Mucosa of descending colon (tissue), 3 donors: ENCODE data around the gene CCDC187. TPM values are rescaled to one million over a fixed set of nuclear protein-coding genes. Genes with fewer than 3 reads are reported as not detected.

Source experiments
- ATAC-seq: fragments of 200-7000 bp; cut with Tn5 transposase; one replicate; pipeline ENCODE4 v1.9.1; 2020; ENCODE audit warnings: mild to moderate bottlenecking, moderate library complexity
- DNase-seq, 3 donors: peaks; one replicate each; pipeline ENCODE4 v3.0.0-alpha.2; 2020
- H3K36me3 ChIP-seq: fragments of 200-600 bp; one replicate; pipeline ENCODE4 v1.8.0; 2021; ENCODE audit warnings: low read depth, mild to moderate bottlenecking
- H3K4me1 ChIP-seq: fragments of 200-600 bp; one replicate; pipeline ENCODE4 v1.8.0; 2021; ENCODE audit warnings: low read depth, mild to moderate bottlenecking
- H3K4me3 ChIP-seq: fragments of 200-600 bp; one replicate; pipeline ENCODE4 v1.8.0; 2021; ENCODE audit warnings: mild to moderate bottlenecking
- H3K9me3 ChIP-seq: fragments of 200-600 bp; one replicate; pipeline ENCODE4 v1.8.0; 2021; ENCODE audit warnings: mild to moderate bottlenecking
- CTCF ChIP-seq: fragments of 200-600 bp; IDR thresholded peaks from one replicate; pipeline ENCODE4 v1.8.0; 2022; ENCODE audit warnings: antibody characterized with exemption, mild to moderate bottlenecking
- intact Hi-C, 2 donors: fragments of 100-400 bp; cut with DNase I in 1 of 2; cut with micrococcal nuclease in 1 of 2; formaldehyde crosslinking; loops; one replicate each; pipeline versions ENCODE4 v1.11.0 to v1.11.1; 2022; cut with DNase I, micrococcal nuclease
- total RNA-seq, 3 donors: library from RNA; stranded (reverse); fragmentation: NEBNext Ultra II Directional in 2 of 3; extraction: Animal tissue kit (Norgen Biotek cat#: 25700) in 2 of 3; gene quantifications; one replicate each; pipeline versions ENCODE4 v1.2.1 to v1.2.4, GENCODE V29; 2021 to 2023
- donor health status: DM: no; HTN: no; CAD: no; lungs with moderate emphysema.
- donor health status: DM: no; HTN: no; CAD: no.
- donor health status: DM: no; HTN: yes; CAD: no.

Gene CCDC187
- total RNA-seq, 3 donors from 2014 or later, result 0.19 to 0.93 (median 0.48) TPM

GRCh38 chr9:136333486-136333885 is 29.6 kb upstream of the CCDC187 start:
- no peaks in the 10 kb centered on the region for H3K4me1 ChIP-seq
- no peaks in the 10 kb centered on the region for H3K36me3 ChIP-seq
- intact Hi-C loops, result no loop called here
- no peak for TF ChIP-seq CTCF
- DNase-seq (no peak), ATAC-seq (no peak)
- H3K9me3 ChIP-seq, result no peaks in the 10 kb centered on the region
- H3K4me3 ChIP-seq, result no peak overlapping the region

GRCh38 chr9:136333045-136333444 is 29.2 kb upstream of the CCDC187 start:
- H3K4me3 ChIP-seq, result no peak overlapping the region
- H3K9me3 ChIP-seq, result no peaks in the 10 kb centered on the region
- no peak for TF ChIP-seq CTCF
- intact Hi-C loops, result no loop called here
- ATAC-seq (no peak), DNase-seq (no peak)
- H3K4me1 ChIP-seq, result no peaks in the 10 kb centered on the region
- H3K36me3 ChIP-seq, result no peaks in the 10 kb centered on the region

- H3K4me1 ChIP-seq, result no peaks in the 10 kb centered on the region
- DNase-seq, result no peak
- ATAC-seq, result no peak
- no peaks in the 10 kb centered on the region for H3K9me3 ChIP-seq
- no peak overlapping the region for H3K4me3 ChIP-seq
- TF ChIP-seq CTCF, result no peak
- no peaks in the 10 kb centered on the region for H3K36me3 ChIP-seq
- intact Hi-C loops, result no loop called here
Measured at GRCh38 chr9:136332482-136332983, 28.6 kb upstream of the CCDC187 start.

GRCh38 chr9:136331556-136332481 is 27.9 kb upstream of the CCDC187 start:
- no peaks in the 10 kb centered on the region for H3K36me3 ChIP-seq
- H3K4me3 ChIP-seq, result no peak overlapping the region
- no peaks in the 10 kb centered on the region for H3K4me1 ChIP-seq
- no peak for TF ChIP-seq CTCF
- no peaks in the 10 kb centered on the region for H3K9me3 ChIP-seq
- no peak for ATAC-seq
- intact Hi-C loops, result no loop called here
- no peak for DNase-seq

- ATAC-seq (no peak), DNase-seq (no peak)
- Histone ChIP-seq H3K9me3 (no peaks in the 10 kb centered on the region), H3K4me3 (no peak overlapping the region), H3K36me3 (no peaks in the 10 kb centered on the region), H3K4me1 (peaks cover 3% of the 10 kb centered on the region)
- no peak for TF ChIP-seq CTCF
- intact Hi-C loops, result no loop called here
Measured at GRCh38 chr9:136331030-136331429, 27.1 kb upstream of the CCDC187 start.
